Activated naive CD8-positive, alpha-beta T cell treated with anti-CD3 and anti-CD28 coated beads, Interleukin-2, amount 10 ng/mL, durations not matched to agents 7 days and 5 days (primary cell): ENCODE data around the gene CAPN12. TPM values are rescaled to one million over a fixed set of nuclear protein-coding genes. Genes with fewer than 3 reads are reported as not detected.
"Not testable (repeated sequence)": the region's sequence is repeated elsewhere in the genome, so short reads cannot be mapped to it uniquely, and the experiment has no call there.

Source experiments
- ATAC-seq: fragments of 150-1000 bp; cut with Tn5 transposase; one replicate; pipeline ENCODE4 v1.10.0; 2021; ENCODE audit warnings: low read depth, moderate library complexity
- POLR2A ChIA-PET: fragments of 350-600 bp; sonication (Branson Sonifier 250); formaldehyde crosslinking; loops from one replicate; lab custom pipeline; 2021; ENCODE audit warnings: antibody characterized with exemption; lab: Charles Lee
- DNase-seq: peaks from one replicate; pipeline ENCODE4 v3.0.0; 2021
- H3K27ac Mint-ChIP-seq: one replicate; pipeline ENCODE4 v1.8.0; 2022; ENCODE audit warnings: mild to moderate bottlenecking, mixed read lengths
- H3K27me3 Mint-ChIP-seq: one replicate; pipeline ENCODE4 v1.8.0; 2022; ENCODE audit warnings: mild to moderate bottlenecking, moderate library complexity, mixed read lengths
- H3K36me3 Mint-ChIP-seq: one replicate; pipeline ENCODE4 v1.8.0; 2021; ENCODE audit warnings: mild to moderate bottlenecking, mixed read lengths
- H3K4me1 Mint-ChIP-seq: one replicate; pipeline ENCODE4 v1.8.0; 2021; ENCODE audit warnings: mixed read lengths
- H3K4me3 Mint-ChIP-seq: one replicate; pipeline ENCODE4 v1.8.0; 2022; ENCODE audit warnings: mild to moderate bottlenecking, moderate library complexity, mixed read lengths
- H3K9me3 Mint-ChIP-seq: one replicate; pipeline ENCODE4 v1.8.0; 2021; ENCODE audit warnings: mixed read lengths
- total RNA-seq, 2 experiments: library from RNA; stranded (reverse); gene quantifications; one replicate each; pipeline ENCODE4 v1.2.3, GENCODE V29; 2021

Gene CAPN12
- total RNA-seq: 10 to 100 TPM; 22.7 to 26.4 TPM

GRCh38 chr19:38744298-38744681 lies at the start of gene CAPN12:
Gene CAPN12, minus strand, starts transcription at chr19:38744474. Its CDS starts 309 bp downstream, at chr19:38744165.
- POLR2A ChIA-PET: no interaction called here
- Mint-ChIP-seq H3K4me1 (peaks cover 3% of the 10 kb centered on the region), H3K27me3 (no peaks in the 10 kb centered on the region), H3K27ac (peak within 1 kb of the TSS; percentile 49), H3K36me3 (no peaks in the 10 kb centered on the region), H3K4me3 (no peak within 1 kb of the TSS), H3K9me3 (no peaks in the 10 kb centered on the region)
- ATAC-seq (no peak), DNase-seq (no peak)

GRCh38 chr19:38793671-38794070 lies 49.4 kb upstream of the CAPN12 start:
- H3K36me3 Mint-ChIP-seq: no peaks in the 10 kb centered on the region
- no peak overlapping the region for H3K27ac Mint-ChIP-seq
- no peaks in the 10 kb centered on the region for H3K9me3 Mint-ChIP-seq
- DNase-seq: no peak
- POLR2A ChIA-PET: interaction anchor here (0.7 to 1.0 kb wide), 2 partner anchors 49 to 56 kb away, joined by 3 read pairs; no protein-coding TSS in a partner anchor
- peaks cover 9% of the 10 kb centered on the region for H3K27me3 Mint-ChIP-seq
- H3K4me3 Mint-ChIP-seq: no peak overlapping the region
- peaks cover 3% of the 10 kb centered on the region for H3K4me1 Mint-ChIP-seq
- no peak for ATAC-seq

GRCh38 chr19:38793177-38793576 lies 48.9 kb upstream of the CAPN12 start:
- no peaks in the 10 kb centered on the region for H3K36me3 Mint-ChIP-seq
- H3K27me3 Mint-ChIP-seq: peaks cover 9% of the 10 kb centered on the region
- H3K4me1 Mint-ChIP-seq: peaks cover 3% of the 10 kb centered on the region
- H3K4me3 Mint-ChIP-seq: peak overlapping the region; percentile 62
- H3K27ac Mint-ChIP-seq: no peak overlapping the region
- DNase-seq: no peak
- H3K9me3 Mint-ChIP-seq: no peaks in the 10 kb centered on the region
- POLR2A ChIA-PET: interaction anchor here (0.6 kb wide), 1 partner anchor 19 kb away, joined by 3 read pairs; no protein-coding TSS in a partner anchor
- no peak for ATAC-seq

GRCh38 chr19:38792250-38793111 lies 48.2 kb upstream of the CAPN12 start:
- ATAC-seq: peak; percentile 23
- no peak overlapping the region for H3K27ac Mint-ChIP-seq
- H3K27me3 Mint-ChIP-seq: peaks cover 9% of the 10 kb centered on the region
- DNase-seq: peak; percentile 72
- POLR2A ChIA-PET: interaction anchor here (0.6 kb wide), 1 partner anchor 20 kb away, joined by 3 read pairs; no protein-coding TSS in a partner anchor
- peak overlapping the region; percentile 62 for H3K4me3 Mint-ChIP-seq
- H3K4me1 Mint-ChIP-seq: peaks cover 3% of the 10 kb centered on the region
- H3K9me3 Mint-ChIP-seq: no peaks in the 10 kb centered on the region
- no peaks in the 10 kb centered on the region for H3K36me3 Mint-ChIP-seq

GRCh38 chr19:38791451-38792064 lies 47.3 kb upstream of the CAPN12 start:
- peak; percentile 89 for ATAC-seq

GRCh38 chr19:38790507-38791403 lies 46.5 kb upstream of the CAPN12 start:
- H3K36me3 Mint-ChIP-seq, H3K4me3 Mint-ChIP-seq, H3K9me3 Mint-ChIP-seq, DNase-seq, ATAC-seq, H3K27ac Mint-ChIP-seq, H3K4me1 Mint-ChIP-seq, H3K27me3 Mint-ChIP-seq, POLR2A ChIA-PET: not testable (repeated sequence)

More at GRCh38 chr19:38791451-38792064, 47.3 kb upstream of the CAPN12 start:
- H3K27ac Mint-ChIP-seq, H3K27me3 Mint-ChIP-seq, H3K36me3 Mint-ChIP-seq, POLR2A ChIA-PET, H3K9me3 Mint-ChIP-seq, H3K4me1 Mint-ChIP-seq, DNase-seq, H3K4me3 Mint-ChIP-seq: not testable (repeated sequence)

- no peaks in the 10 kb centered on the region for H3K9me3 Mint-ChIP-seq
- no peaks in the 10 kb centered on the region for H3K36me3 Mint-ChIP-seq
- H3K4me3 Mint-ChIP-seq: no peak within 1 kb of the TSS
Measured at GRCh38 chr19:38788478-38789243, 44.4 kb upstream of the CAPN12 start, which contains the start of gene LGALS7B. Gene LGALS7B, plus strand, starts transcription at chr19:38789200. Its CDS starts 27 bp downstream, at chr19:38789227.

GRCh38 chr19:38786572-38787265 lies 42.4 kb upstream of the CAPN12 start:
- H3K27ac Mint-ChIP-seq: no peak overlapping the region
- no peaks in the 10 kb centered on the region for H3K9me3 Mint-ChIP-seq
- H3K27me3 Mint-ChIP-seq: peaks cover 5% of the 10 kb centered on the region
- no peaks in the 10 kb centered on the region for H3K36me3 Mint-ChIP-seq
- no peak for ATAC-seq
- peaks cover 4% of the 10 kb centered on the region for H3K4me1 Mint-ChIP-seq
- DNase-seq: no peak
- no peak overlapping the region for H3K4me3 Mint-ChIP-seq
- POLR2A ChIA-PET: interaction anchor here (1.0 kb wide), 2 partner anchors 17 to 21 kb away, joined by 3 read pairs; no protein-coding TSS in a partner anchor

More at GRCh38 chr19:38788478-38789243, 44.4 kb upstream of the CAPN12 start, which contains the start of gene LGALS7B:
- ATAC-seq (no peak), DNase-seq (no peak)
- Mint-ChIP-seq H3K27ac (peak within 1 kb of the TSS; percentile 40), H3K4me1 (peaks cover 7% of the 10 kb centered on the region), H3K27me3 (peaks cover 5% of the 10 kb centered on the region)
- POLR2A ChIA-PET: no interaction called here

GRCh38 chr19:38786061-38786460 lies 41.8 kb upstream of the CAPN12 start:
- H3K36me3 Mint-ChIP-seq, ATAC-seq, H3K27ac Mint-ChIP-seq, H3K9me3 Mint-ChIP-seq, DNase-seq, H3K27me3 Mint-ChIP-seq, H3K4me1 Mint-ChIP-seq, H3K4me3 Mint-ChIP-seq: not testable (repeated sequence)
- POLR2A ChIA-PET: interaction anchor here (0.7 kb wide), 1 partner anchor 148 kb away, joined by 5 read pairs; no protein-coding TSS in a partner anchor

- no peaks in the 10 kb centered on the region for H3K36me3 Mint-ChIP-seq
- H3K4me1 Mint-ChIP-seq: peaks cover 4% of the 10 kb centered on the region
- POLR2A ChIA-PET: no interaction called here
- H3K27ac Mint-ChIP-seq: no peak overlapping the region
- H3K27me3 Mint-ChIP-seq: peaks cover 7% of the 10 kb centered on the region
- H3K9me3 Mint-ChIP-seq: no peaks in the 10 kb centered on the region
- no peak overlapping the region for H3K4me3 Mint-ChIP-seq
- no peak for ATAC-seq
- no peak for DNase-seq
Measured at GRCh38 chr19:38785187-38785699, 41.0 kb upstream of the CAPN12 start.

GRCh38 chr19:38784224-38784623 lies 40.0 kb upstream of the CAPN12 start:
- POLR2A ChIA-PET: no interaction called here
- Mint-ChIP-seq H3K9me3 (no peaks in the 10 kb centered on the region), H3K27me3 (peaks cover 12% of the 10 kb centered on the region), H3K4me3 (no peak overlapping the region), H3K36me3 (no peaks in the 10 kb centered on the region), H3K4me1 (peaks cover 4% of the 10 kb centered on the region), H3K27ac (no peak overlapping the region)
- ATAC-seq (no peak), DNase-seq (no peak)
